GM19324 (cell line): ENCODE data around the gene DPH1.
"Not testable (repeated sequence)": the region's sequence is repeated elsewhere in the genome, so short reads cannot be mapped to it uniquely, and the experiment has no call there.

Experiments
- ATAC-seq: cut with Tn5 transposase; IDR thresholded peaks from one replicate; pipeline ENCODE4 v1.9.1; 2021; ENCODE audit warnings: mild to moderate bottlenecking, moderate library complexity; ENCODE audit not compliant: unreplicated experiment, low FRiP score

Gene DPH1

GRCh38 chr17:2004435-2004952 lies 25.5 kb upstream of the DPH1 start:
- ATAC-seq: no peak

GRCh38 chr17:2008332-2009126 lies 21.4 kb upstream of the DPH1 start:
- ATAC-seq: no peak

GRCh38 chr17:2009737-2010136 lies 20.2 kb upstream of the DPH1 start:
- no peak for ATAC-seq

- ATAC-seq: no peak
Observed at GRCh38 chr17:2011411-2012371, 18.3 kb upstream of the DPH1 start.

GRCh38 chr17:2012499-2012898 lies 17.5 kb upstream of the DPH1 start:
- ATAC-seq: no peak

GRCh38 chr17:2013220-2013993 lies 16.5 kb upstream of the DPH1 start:
- not testable (repeated sequence) for ATAC-seq

GRCh38 chr17:2013994-2014317 lies 16.0 kb upstream of the DPH1 start:
- ATAC-seq: no peak

- ATAC-seq: no peak
Observed at GRCh38 chr17:2015314-2015713, 14.6 kb upstream of the DPH1 start.

GRCh38 chr17:2016494-2016893 lies 13.5 kb upstream of the DPH1 start:
- ATAC-seq: no peak

- no peak for ATAC-seq
Observed at GRCh38 chr17:2017274-2017941, 12.5 kb upstream of the DPH1 start.

GRCh38 chr17:2018716-2019510 lies 11.0 kb upstream of the DPH1 start:
- no peak for ATAC-seq

GRCh38 chr17:2019723-2020122 lies 10.2 kb upstream of the DPH1 start:
- ATAC-seq: no peak

- ATAC-seq: no peak
Observed at GRCh38 chr17:2020721-2021120, 9.2 kb upstream of the DPH1 start.

- no peak for ATAC-seq
Observed at GRCh38 chr17:2022647-2023240, 7.2 kb upstream of the DPH1 start.

- ATAC-seq: no peak
Observed at GRCh38 chr17:2023256-2023655, 6.7 kb upstream of the DPH1 start.

- ATAC-seq: no peak
Observed at GRCh38 chr17:2023692-2024571, 6.0 kb upstream of the DPH1 start.

- no peak for ATAC-seq
Observed at GRCh38 chr17:2024572-2025219, 5.3 kb upstream of the DPH1 start.

GRCh38 chr17:2025220-2025621 lies 4.7 kb upstream of the DPH1 start, which contains the start of gene RTN4RL1:
RTN4RL1 (minus strand) TSS chr17:2025334; CDS start chr17:2024865, 469 bp downstream.
- no peak for ATAC-seq
